Measurements from ENCODE around the gene CDADC1. TPM values are rescaled to one million over a fixed set of nuclear protein-coding genes. Genes with fewer than 3 reads are reported as not detected.

The CDADC1 gene
- total RNA-seq = 3.1 and 3.5 TPM in 2 replicates

GRCh38 chr13:49247643-49248621, at the start of gene CDADC1:
CDADC1 (plus strand) TSS chr13:49247925; CDS start chr13:49248038, 113 bp downstream.

GRCh38 chr13:49220036-49220855, 27.5 kb upstream of the CDADC1 start, which contains the start of gene MLNR:
MLNR (plus strand) TSS chr13:49220338; CDS start chr13:49220338, 0 bp downstream.

Other genes with a start within 250 kb of the CDADC1 start
- gene MLNR, start 27.6 kb upstream of the CDADC1 start, total RNA-seq = under 0.01 TPM in 1 of 2 replicates, not detected in the other
- gene CAB39L, start 196.1 kb downstream of the CDADC1 start, total RNA-seq = 7.5 and 7.9 TPM in 2 replicates
- gene SETDB2, start 196.3 kb downstream of the CDADC1 start, total RNA-seq = 6.3 and 11.6 TPM in 2 replicates
- gene PHF11, start 248.0 kb downstream of the CDADC1 start, total RNA-seq = 12.8 and 16.3 TPM in 2 replicates

Data from regular cardiac myocyte (primary cell).